Measurements from ENCODE around the gene GRK4.
"Not testable (repeated sequence)": the region's sequence is repeated elsewhere in the genome, so short reads cannot be mapped to it uniquely, and the experiment has no call there.

Gene GRK4

DNA sequence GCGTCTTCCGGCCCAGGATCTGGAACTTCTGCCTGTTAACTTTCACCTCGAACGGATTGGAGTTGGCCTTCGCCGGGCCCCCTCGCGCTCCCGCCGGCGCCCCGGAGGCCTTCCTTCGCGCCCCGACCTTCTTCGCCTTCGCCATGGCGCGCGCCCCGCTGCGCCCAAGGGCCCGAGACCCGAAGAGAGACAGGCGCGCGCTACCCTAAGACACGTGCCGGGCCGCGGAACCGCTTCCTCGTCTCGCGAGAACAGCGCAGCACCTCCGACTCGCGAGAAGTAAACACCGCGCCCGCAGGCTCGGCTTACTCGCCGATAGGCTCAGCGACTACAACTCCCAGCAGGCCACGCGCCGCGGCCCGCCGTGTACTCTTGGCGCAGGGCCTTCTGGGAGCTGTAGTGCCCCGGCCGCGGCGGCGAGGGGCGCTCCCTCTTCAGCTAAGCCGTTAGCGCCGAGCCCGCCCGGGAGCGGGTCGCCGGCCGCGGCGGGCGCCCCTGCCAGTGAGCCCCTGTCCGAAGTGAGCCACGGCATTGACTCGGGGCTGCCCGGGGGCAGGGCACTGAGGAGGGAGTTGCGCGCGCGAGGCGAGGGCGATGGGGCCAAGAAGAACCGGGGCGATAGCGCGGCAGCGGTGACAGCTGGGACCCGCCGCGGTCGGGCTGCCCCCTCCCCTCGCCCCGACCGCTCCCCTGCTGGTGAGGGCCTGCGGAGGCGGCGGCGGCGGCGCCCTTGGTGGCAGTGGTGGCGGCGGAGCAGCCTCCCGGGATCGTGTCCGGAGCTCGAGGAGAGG, at the start of gene GRK4, which contains the start of gene NOP14:
Gene GRK4 (plus strand): TSS at position 397 of the 791 bp plus-strand sequence. CDS start 500 bp downstream, outside the sequence.
Gene NOP14 (minus strand): TSS at position 232 of the 791 bp plus-strand sequence. CDS start 87 bp downstream, at position 145.
- POLR2A ChIA-PET: interaction anchor here (0.7 to 2.2 kb wide), 8 partner anchors 9 to 200 kb away, joined by 3 to 15 read pairs (median 4); no protein-coding TSS in a partner anchor
- CTCF ChIA-PET: interaction anchor here (0.7 to 10.6 kb wide), 11 partner anchors 10 to 199 kb away, joined by 3 to 100 read pairs (median 3); no protein-coding TSS in a partner anchor
- DNase-seq (ENCODE audit: low read depth, low spot score): peak; percentile 86

GRCh38 chr4:2914256-2915126, 48.9 kb upstream of the GRK4 start:
- DNase-seq (ENCODE audit: low read depth, low spot score): no peak
- TF ChIP-seq, protein P1, sequence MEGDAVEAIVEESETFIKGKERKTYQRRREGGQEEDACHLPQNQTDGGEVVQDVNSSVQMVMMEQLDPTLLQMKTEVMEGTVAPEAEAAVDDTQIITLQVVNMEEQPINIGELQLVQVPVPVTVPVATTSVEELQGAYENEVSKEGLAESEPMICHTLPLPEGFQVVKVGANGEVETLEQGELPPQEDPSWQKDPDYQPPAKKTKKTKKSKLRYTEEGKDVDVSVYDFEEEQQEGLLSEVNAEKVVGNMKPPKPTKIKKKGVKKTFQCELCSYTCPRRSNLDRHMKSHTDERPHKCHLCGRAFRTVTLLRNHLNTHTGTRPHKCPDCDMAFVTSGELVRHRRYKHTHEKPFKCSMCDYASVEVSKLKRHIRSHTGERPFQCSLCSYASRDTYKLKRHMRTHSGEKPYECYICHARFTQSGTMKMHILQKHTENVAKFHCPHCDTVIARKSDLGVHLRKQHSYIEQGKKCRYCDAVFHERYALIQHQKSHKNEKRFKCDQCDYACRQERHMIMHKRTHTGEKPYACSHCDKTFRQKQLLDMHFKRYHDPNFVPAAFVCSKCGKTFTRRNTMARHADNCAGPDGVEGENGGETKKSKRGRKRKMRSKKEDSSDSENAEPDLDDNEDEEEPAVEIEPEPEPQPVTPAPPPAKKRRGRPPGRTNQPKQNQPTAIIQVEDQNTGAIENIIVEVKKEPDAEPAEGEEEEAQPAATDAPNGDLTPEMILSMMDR (IDR thresholded peaks at IDR 0.05; ENCODE audit: insufficient read depth, low read length, missing control alignments): no peak
- no peak overlapping the region for H3K4me3 ChIP-seq (ENCODE audit: low read depth, low read length)
- POLR2A ChIA-PET: interaction anchor here (1.5 kb wide), 1 partner anchor 11 kb away, joined by 3 read pairs; no protein-coding TSS in a partner anchor
- CTCF ChIA-PET: interaction anchor here (1.2 kb wide), 2 partner anchors 9 to 150 kb away, joined by 3 to 4 read pairs; no protein-coding TSS in a partner anchor

More for the DNA sequence above, at the start of gene GRK4, which contains the start of gene NOP14:
- TF ChIP-seq, protein P1 (IDR thresholded peaks at IDR 0.05; ENCODE audit: insufficient read depth, low read length, missing control alignments): peak; percentile 48
- peak within 1 kb of the TSS; percentile 89 for H3K4me3 ChIP-seq (ENCODE audit: low read depth, low read length)

DNA sequence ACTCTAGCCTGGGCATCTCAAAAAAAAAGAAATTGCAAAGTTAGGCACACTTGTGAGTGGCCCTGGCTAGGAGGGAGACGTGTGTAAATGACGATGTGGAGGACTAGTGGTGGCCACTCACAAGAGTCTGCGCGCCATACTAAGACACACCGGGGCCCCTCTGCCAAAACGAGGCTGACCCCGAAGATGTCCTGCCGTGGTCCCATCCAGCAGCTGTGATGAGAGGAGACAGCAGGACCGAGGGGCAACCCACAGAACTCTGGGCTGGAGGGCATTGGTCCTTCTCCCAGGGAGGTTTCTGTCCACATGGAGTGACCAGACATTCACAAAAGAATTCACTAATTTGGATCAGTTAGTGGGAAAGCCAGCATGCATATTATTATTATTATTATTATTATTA, 47.6 kb upstream of the GRK4 start:
- no peak for DNase-seq (ENCODE audit: low read depth, low spot score)
- H3K4me3 ChIP-seq (ENCODE audit: low read depth, low read length): no peak overlapping the region
- CTCF ChIA-PET: interaction anchor here (1.2 kb wide), 1 partner anchor 151 kb away, joined by 4 read pairs; no protein-coding TSS in a partner anchor
- POLR2A ChIA-PET: no interaction called here
- TF ChIP-seq, protein P1 (IDR thresholded peaks at IDR 0.05; ENCODE audit: insufficient read depth, low read length, missing control alignments): no peak

GRCh38 chr4:2916696-2917095, 46.7 kb upstream of the GRK4 start:
- POLR2A ChIA-PET; CTCF ChIA-PET; DNase-seq (ENCODE audit: low read depth, low spot score); H3K4me3 ChIP-seq (ENCODE audit: low read depth, low read length): not testable (repeated sequence)

GRCh38 chr4:2918300-2918699, 45.1 kb upstream of the GRK4 start:
- CTCF ChIA-PET; DNase-seq (ENCODE audit: low read depth, low spot score); H3K4me3 ChIP-seq (ENCODE audit: low read depth, low read length); POLR2A ChIA-PET: not testable (repeated sequence)

DNA sequence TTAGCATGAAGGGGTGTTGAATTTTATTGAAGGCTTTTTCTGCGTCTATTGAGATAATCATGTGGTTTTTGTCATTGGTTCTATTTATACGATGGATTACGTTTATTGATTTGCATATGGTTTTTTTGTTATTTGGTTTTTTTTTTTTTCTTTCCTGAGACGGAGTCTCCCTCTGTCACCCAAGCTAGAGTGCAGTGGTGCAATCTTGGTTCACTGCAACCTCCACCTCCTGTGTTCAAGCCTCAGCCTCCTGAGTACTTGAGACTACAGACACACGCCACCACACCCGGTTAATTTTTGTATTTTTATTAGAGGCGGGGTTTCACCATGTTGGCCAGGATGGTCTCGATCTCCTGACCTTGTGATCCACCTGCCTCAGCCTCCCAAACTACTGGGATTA, 44.7 kb upstream of the GRK4 start:
- DNase-seq (ENCODE audit: low read depth, low spot score); H3K4me3 ChIP-seq (ENCODE audit: low read depth, low read length); CTCF ChIA-PET; POLR2A ChIA-PET: not testable (repeated sequence)

DNA sequence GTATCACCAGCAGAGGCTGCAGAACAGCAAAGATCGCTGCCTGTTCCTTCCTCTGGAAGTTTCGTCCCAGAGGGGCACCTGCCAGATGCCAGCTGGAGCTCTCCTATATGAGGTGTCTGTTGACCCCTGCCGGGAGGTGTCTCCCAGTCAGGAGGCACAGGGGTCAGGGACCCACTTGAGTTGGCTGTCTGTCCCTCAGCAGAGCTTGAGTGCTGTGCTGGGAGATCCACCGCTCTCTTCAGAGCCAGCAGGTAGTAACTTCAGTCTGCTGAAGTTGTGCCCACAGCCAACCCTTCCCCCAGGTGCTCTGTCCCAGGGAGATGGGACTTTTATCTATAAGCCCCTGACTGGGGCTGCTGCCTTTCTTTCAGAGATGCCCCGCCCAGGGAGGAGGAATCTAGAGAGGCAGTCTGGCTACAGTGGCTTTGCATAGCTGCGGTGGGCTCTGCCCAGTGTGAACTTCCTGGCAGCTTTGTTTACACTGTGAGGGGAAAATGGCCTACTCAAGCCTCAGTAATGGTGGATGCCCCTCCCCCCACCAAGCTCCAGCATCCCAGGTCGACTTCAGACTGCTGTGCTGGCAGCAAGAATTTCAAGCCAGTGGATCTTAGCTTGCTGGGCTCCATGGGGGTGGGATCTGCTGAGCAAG, 40.8 kb upstream of the GRK4 start:
- DNase-seq (ENCODE audit: low read depth, low spot score); H3K4me3 ChIP-seq (ENCODE audit: low read depth, low read length); POLR2A ChIA-PET: not testable (repeated sequence)
- CTCF ChIA-PET: interaction anchor here (1.1 kb wide), 1 partner anchor 164 kb away, joined by 3 read pairs; no protein-coding TSS in a partner anchor

All from AG04449 (cell line).